HepG2 (cell line): ENCODE data around the gene TNFRSF21. TPM values are rescaled to one million over a fixed set of nuclear protein-coding genes. Genes with fewer than 3 reads are reported as not detected.

ENCODE experiments used
- FOXA1 ChIP-seq, 2 experiments: fragments of 450-650 bp in 1 of 2; sonication (generic) in 1 of 2; formaldehyde crosslinking in 1 of 2; IDR thresholded peaks; 2 replicates each; pipeline versions ENCODE4 v1.4.0 to v1.6.1; 2016 to 2020; ENCODE audit warnings: missing genetic modification reagents in 1 of 2
- KDM1A ChIP-seq: IDR thresholded peaks from 2 replicates; pipeline ENCODE4 v1.6.1; 2016; ENCODE audit warnings: missing compliant biosample characterization
- MBNL3 ChIP-seq: fragments of 250-450 bp; sonication (Bioruptor Pico); conservative IDR thresholded peaks from 2 replicates; pipeline ENCODE4 v1.8.0; 2022; ENCODE audit warnings: mild to moderate bottlenecking, inconsistent platforms
- MED1 ChIP-seq: sonication (generic); formaldehyde crosslinking; IDR thresholded peaks from 2 replicates; pipeline ENCODE4 v1.4.0; 2020; ENCODE audit warnings: missing genetic modification reagents
- ONECUT2 ChIP-seq: sonication (generic); formaldehyde crosslinking; IDR thresholded peaks from 2 replicates; pipeline ENCODE4 v1.4.0; 2020; ENCODE audit warnings: missing genetic modification reagents
- SATB2 ChIP-seq: sonication (generic); formaldehyde crosslinking; IDR thresholded peaks from 2 replicates; pipeline ENCODE4 v1.5.0; 2020; ENCODE audit warnings: missing genetic modification reagents
- SMARCE1 ChIP-seq: fragments of 450-650 bp; IDR thresholded peaks from 2 replicates; pipeline ENCODE4 v1.6.1; 2017; ENCODE audit warnings: borderline replicate concordance
- TBX3 ChIP-seq: fragments of 450-650 bp; IDR thresholded peaks from 2 replicates; pipeline ENCODE4 v1.6.1; 2017; ENCODE audit warnings: antibody characterized with exemption, mild to moderate bottlenecking, inconsistent platforms, borderline replicate concordance
- ZFYVE20 ChIP-seq: sonication (generic); formaldehyde crosslinking; IDR thresholded peaks from 2 replicates; pipeline ENCODE4 v1.8.0; 2023; ENCODE audit warnings: low read depth, mild to moderate bottlenecking, moderate library complexity, missing genetic modification reagents, borderline replicate concordance
- ZNF101 ChIP-seq: sonication (generic); formaldehyde crosslinking; IDR thresholded peaks from 2 replicates; pipeline ENCODE4 v1.4.0; 2020; ENCODE audit warnings: mild to moderate bottlenecking, low read depth, missing genetic modification reagents, borderline replicate concordance
- ZNF143 ChIP-seq: sonication (generic); formaldehyde crosslinking; IDR thresholded peaks from 2 replicates; pipeline ENCODE4 v1.4.0; 2020; ENCODE audit warnings: missing genetic modification reagents
- ZNF652 ChIP-seq: IDR thresholded peaks from 2 replicates; pipeline ENCODE4 v1.6.1; 2016; ENCODE audit warnings: low read depth, borderline replicate concordance
- polyA plus RNA-seq, 8 experiments: library from polyadenylated mRNA; depleted of rRNA in 3 of 8; stranded (reverse) in 7 of 8; unstranded in 1 of 8; fragments of >200 nt; fragmentation: Illumina TruSeq in 4 of 8; extraction: Trizol in 4 of 8; gene quantifications; 2 replicates each; pipeline versions ENCODE4 v1.2.1 to v1.2.3, GENCODE V29; 2011 to 2016; ENCODE audit warnings: low read depth in 4 of 8, missing spikeins in 1 of 8, mixed read lengths in 1 of 8; ENCODE audit not compliant: insufficient read depth in 1 of 8
- total RNA-seq, 5 experiments: library from RNA; depleted of rRNA; stranded (reverse); fragments of >200 nt; fragmentation: Illumina TruSeq; extraction: Trizol; gene quantifications; 2 replicates each; pipeline ENCODE4 v1.2.3, GENCODE V29; 2016; ENCODE audit warnings: low read depth in 1 of 5
- TF ChIP-seq, protein P1 (sequence below): sonication (generic); formaldehyde crosslinking; IDR thresholded peaks from 2 replicates; pipeline ENCODE4 v1.5.1; 2020; ENCODE audit warnings: missing genetic modification reagents, mild to moderate bottlenecking, borderline replicate concordance
- TF ChIP-seq, protein P2 (sequence below): sonication (generic); formaldehyde crosslinking; IDR thresholded peaks from 2 replicates; pipeline ENCODE4 v1.8.1; 2023; ENCODE audit warnings: mild to moderate bottlenecking, inconsistent platforms, moderate library complexity, missing genetic modification reagents, borderline replicate concordance
- TF ChIP-seq, protein P3 (sequence below): sonication (generic); formaldehyde crosslinking; IDR thresholded peaks from 2 replicates; pipeline ENCODE4 v1.5.0; 2020; ENCODE audit warnings: mild to moderate bottlenecking, missing genetic modification reagents
- TF ChIP-seq, protein P4 (sequence below): sonication (generic); formaldehyde crosslinking; IDR thresholded peaks from 2 replicates; pipeline ENCODE4 v1.4.0; 2020; ENCODE audit warnings: missing genetic modification reagents
- TF ChIP-seq, protein P5 (sequence below): sonication (generic); formaldehyde crosslinking; IDR thresholded peaks from 2 replicates; pipeline ENCODE4 v1.5.1; 2020; ENCODE audit warnings: mild to moderate bottlenecking, missing genetic modification reagents, borderline replicate concordance
- TF ChIP-seq, protein P6 (sequence below): sonication (generic); formaldehyde crosslinking; IDR thresholded peaks from 2 replicates; pipeline ENCODE4 v1.9.0; 2021; ENCODE audit warnings: missing genetic modification reagents, borderline replicate concordance

TNFRSF21 gene
- total and polyA plus RNA-seq, 2 of the 13 experiments (the other 11 are each of a cell fraction or from before 2014, with no cell fraction given) = 24.8 to 46.3 TPM

DNA sequence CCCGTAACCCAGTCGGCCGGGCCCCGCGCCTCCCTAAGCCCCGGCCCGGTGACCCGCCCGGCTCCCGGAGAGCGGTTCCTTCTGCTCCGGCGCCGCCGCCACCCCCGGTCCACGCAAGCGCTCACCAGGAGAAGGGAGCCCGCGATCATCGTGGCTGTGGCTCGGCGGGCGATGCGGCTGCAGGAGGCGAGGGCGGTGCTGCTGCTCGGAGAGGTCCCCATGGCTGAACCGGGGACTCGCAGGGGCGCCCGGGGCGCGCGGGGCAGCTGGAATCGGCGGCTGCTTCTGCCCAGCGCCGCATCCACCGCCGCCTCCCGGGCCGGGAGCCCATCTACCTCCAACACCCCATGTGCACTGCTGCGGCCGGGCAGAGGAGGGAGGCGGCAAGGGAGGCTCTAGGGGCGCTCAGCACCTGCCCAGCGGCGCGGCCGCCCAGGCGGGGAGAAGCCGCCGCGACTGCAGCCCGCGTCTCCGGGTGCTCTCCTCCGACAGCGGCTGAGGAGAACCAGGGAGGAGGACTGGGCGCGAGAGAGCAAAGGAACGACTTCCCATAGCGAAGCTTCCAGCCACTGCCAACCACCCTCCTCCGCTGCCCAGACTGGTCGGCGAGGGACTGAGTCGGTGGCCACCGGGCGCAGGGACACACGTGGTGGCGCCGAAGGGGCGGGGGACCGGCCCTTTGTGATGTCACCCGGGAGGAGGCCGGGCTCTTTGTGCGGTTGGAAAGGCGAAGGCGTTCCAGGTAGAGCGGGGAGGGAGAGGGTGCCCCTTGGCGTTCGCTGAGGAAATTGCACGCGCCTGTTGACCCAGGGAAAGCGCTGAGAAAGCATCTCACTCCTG, at the start of gene TNFRSF21 (continued):
- TF ChIP-seq, protein P1, sequence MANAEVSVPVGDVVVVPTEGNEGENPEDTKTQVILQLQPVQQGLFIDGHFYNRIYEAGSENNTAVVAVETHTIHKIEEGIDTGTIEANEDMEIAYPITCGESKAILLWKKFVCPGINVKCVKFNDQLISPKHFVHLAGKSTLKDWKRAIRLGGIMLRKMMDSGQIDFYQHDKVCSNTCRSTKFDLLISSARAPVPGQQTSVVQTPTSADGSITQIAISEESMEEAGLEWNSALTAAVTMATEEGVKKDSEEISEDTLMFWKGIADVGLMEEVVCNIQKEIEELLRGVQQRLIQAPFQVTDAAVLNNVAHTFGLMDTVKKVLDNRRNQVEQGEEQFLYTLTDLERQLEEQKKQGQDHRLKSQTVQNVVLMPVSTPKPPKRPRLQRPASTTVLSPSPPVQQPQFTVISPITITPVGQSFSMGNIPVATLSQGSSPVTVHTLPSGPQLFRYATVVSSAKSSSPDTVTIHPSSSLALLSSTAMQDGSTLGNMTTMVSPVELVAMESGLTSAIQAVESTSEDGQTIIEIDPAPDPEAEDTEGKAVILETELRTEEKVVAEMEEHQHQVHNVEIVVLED (CRISPR knock-in tag) = peak; percentile 71
- no peak for TF ChIP-seq ZNF652 (CRISPR knock-in tag)
- TF ChIP-seq ZFYVE20 (CRISPR knock-in tag) = no peak
- TF ChIP-seq ZNF101 (CRISPR knock-in tag) = no peak
- TF ChIP-seq, protein P2, sequence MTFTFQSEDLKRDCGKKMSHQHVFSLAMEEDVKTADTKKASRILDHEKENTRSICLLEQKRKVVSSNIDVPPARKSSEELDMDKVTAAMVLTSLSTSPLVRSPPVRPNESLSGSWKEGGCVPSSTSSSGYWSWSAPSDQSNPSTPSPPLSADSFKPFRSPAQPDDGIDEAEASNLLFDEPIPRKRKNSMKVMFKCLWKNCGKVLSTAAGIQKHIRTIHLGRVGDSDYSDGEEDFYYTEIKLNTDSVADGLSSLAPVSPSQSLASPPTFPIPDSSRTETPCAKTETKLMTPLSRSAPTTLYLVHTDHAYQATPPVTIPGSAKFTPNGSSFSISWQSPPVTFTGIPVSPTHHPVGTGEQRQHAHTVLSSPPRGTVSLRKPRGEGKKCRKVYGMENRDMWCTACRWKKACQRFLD = peak; percentile 90; the same call in 1 of the 2 replicates
- TF ChIP-seq, protein P3, sequence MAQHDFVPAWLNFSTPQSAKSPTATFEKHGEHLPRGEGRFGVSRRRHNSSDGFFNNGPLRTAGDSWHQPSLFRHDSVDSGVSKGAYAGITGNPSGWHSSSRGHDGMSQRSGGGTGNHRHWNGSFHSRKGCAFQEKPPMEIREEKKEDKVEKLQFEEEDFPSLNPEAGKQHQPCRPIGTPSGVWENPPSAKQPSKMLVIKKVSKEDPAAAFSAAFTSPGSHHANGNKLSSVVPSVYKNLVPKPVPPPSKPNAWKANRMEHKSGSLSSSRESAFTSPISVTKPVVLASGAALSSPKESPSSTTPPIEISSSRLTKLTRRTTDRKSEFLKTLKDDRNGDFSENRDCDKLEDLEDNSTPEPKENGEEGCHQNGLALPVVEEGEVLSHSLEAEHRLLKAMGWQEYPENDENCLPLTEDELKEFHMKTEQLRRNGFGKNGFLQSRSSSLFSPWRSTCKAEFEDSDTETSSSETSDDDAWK = no peak
- TF ChIP-seq SMARCE1 = no peak
- peak; percentile 74 for TF ChIP-seq SATB2 (CRISPR knock-in tag)
- peak; percentile 79 for TF ChIP-seq MED1 (CRISPR knock-in tag)
- TF ChIP-seq, protein P4, sequence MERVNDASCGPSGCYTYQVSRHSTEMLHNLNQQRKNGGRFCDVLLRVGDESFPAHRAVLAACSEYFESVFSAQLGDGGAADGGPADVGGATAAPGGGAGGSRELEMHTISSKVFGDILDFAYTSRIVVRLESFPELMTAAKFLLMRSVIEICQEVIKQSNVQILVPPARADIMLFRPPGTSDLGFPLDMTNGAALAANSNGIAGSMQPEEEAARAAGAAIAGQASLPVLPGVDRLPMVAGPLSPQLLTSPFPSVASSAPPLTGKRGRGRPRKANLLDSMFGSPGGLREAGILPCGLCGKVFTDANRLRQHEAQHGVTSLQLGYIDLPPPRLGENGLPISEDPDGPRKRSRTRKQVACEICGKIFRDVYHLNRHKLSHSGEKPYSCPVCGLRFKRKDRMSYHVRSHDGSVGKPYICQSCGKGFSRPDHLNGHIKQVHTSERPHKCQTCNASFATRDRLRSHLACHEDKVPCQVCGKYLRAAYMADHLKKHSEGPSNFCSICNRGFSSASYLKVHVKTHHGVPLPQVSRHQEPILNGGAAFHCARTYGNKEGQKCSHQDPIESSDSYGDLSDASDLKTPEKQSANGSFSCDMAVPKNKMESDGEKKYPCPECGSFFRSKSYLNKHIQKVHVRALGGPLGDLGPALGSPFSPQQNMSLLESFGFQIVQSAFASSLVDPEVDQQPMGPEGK (CRISPR knock-in tag) = peak; percentile 84
- TF ChIP-seq MBNL3 = no peak
- no peak for TF ChIP-seq TBX3
- TF ChIP-seq, protein P5, sequence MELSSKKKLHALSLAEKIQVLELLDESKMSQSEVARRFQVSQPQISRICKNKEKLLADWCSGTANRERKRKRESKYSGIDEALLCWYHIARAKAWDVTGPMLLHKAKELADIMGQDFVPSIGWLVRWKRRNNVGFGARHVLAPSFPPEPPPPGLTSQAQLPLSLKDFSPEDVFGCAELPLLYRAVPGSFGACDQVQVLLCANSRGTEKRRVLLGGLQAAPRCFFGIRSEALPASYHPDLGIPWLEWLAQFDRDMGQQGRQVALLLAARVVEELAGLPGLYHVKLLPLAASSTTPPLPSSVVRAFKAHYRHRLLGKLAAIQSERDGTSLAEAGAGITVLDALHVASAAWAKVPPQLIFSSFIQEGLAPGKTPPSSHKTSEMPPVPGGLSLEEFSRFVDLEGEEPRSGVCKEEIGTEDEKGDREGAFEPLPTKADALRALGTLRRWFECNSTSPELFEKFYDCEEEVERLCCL (CRISPR knock-in tag) = 0 out of 2 replicates have a peak, but pooled peaks have one; percentile 90
- TF ChIP-seq, protein P6, sequence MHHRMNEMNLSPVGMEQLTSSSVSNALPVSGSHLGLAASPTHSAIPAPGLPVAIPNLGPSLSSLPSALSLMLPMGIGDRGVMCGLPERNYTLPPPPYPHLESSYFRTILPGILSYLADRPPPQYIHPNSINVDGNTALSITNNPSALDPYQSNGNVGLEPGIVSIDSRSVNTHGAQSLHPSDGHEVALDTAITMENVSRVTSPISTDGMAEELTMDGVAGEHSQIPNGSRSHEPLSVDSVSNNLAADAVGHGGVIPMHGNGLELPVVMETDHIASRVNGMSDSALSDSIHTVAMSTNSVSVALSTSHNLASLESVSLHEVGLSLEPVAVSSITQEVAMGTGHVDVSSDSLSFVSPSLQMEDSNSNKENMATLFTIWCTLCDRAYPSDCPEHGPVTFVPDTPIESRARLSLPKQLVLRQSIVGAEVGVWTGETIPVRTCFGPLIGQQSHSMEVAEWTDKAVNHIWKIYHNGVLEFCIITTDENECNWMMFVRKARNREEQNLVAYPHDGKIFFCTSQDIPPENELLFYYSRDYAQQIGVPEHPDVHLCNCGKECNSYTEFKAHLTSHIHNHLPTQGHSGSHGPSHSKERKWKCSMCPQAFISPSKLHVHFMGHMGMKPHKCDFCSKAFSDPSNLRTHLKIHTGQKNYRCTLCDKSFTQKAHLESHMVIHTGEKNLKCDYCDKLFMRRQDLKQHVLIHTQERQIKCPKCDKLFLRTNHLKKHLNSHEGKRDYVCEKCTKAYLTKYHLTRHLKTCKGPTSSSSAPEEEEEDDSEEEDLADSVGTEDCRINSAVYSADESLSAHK = no peak
- no peak for TF ChIP-seq ONECUT2 (CRISPR knock-in tag)
- no peak for TF ChIP-seq KDM1A (CRISPR knock-in tag)
- TF ChIP-seq ZNF143 (CRISPR knock-in tag) = peak; percentile 19; the same call in 1 of the 2 replicates
- no peak for TF ChIP-seq FOXA1 (IDR thresholded peaks at IDR 0.05)
- peak; percentile 64 for TF ChIP-seq FOXA1 (CRISPR knock-in tag; IDR thresholded peaks at IDR 0.05)
